ENCODE measurements around the gene IL11RA.

DNA sequence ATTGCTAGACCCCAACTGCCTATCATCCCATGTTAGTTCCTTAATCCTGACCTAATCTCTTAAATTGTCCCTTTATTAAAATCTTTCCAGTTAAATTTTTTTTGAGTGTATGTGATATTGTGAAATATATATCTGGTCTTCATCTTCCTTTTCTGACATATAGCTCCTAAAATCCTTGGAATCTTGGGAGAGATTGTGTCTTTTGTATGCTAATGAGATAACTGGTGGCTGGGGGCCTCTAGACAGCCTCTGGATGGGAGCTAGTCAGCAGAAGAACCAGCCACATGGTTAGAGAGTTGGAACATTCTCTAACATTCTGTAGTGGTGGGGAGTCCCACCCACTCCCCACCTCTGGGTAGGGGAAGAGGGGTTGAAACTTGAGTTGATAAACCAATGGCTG is 42.8 kb downstream of the IL11RA start:
- TF ChIP-seq EZH2 (IDR thresholded peaks at IDR 0.05; ENCODE audit: borderline replicate concordance, low read depth, low read length, severe bottlenecking) (no peak), JUN (IDR thresholded peaks at IDR 0.05; ENCODE audit: borderline replicate concordance, insufficient read depth, insufficient read length, low read depth) (no peak), MYC (IDR thresholded peaks at IDR 0.05; ENCODE audit: low read depth, low read length) (no peak)
- TF ChIP-seq, protein P1, sequence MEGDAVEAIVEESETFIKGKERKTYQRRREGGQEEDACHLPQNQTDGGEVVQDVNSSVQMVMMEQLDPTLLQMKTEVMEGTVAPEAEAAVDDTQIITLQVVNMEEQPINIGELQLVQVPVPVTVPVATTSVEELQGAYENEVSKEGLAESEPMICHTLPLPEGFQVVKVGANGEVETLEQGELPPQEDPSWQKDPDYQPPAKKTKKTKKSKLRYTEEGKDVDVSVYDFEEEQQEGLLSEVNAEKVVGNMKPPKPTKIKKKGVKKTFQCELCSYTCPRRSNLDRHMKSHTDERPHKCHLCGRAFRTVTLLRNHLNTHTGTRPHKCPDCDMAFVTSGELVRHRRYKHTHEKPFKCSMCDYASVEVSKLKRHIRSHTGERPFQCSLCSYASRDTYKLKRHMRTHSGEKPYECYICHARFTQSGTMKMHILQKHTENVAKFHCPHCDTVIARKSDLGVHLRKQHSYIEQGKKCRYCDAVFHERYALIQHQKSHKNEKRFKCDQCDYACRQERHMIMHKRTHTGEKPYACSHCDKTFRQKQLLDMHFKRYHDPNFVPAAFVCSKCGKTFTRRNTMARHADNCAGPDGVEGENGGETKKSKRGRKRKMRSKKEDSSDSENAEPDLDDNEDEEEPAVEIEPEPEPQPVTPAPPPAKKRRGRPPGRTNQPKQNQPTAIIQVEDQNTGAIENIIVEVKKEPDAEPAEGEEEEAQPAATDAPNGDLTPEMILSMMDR (IDR thresholded peaks at IDR 0.05; ENCODE audit: extremely low read depth in 1 of 2, insufficient read depth in 1 of 2, low read depth in 1 of 2, low read length in 2 of 2), result no peak
